ENCODE results near the gene CARD10.
"Not testable (repeated sequence)": the region's sequence is repeated elsewhere in the genome, so short reads cannot be mapped to it uniquely, and the experiment has no call there.

The CARD10 gene

GRCh38 chr22:37527081-37527752 lies 8.0 kb upstream of the CARD10 start:
- not testable (repeated sequence) for DNase-seq (ENCODE audit: low read depth in 2 of 2)

DNA sequence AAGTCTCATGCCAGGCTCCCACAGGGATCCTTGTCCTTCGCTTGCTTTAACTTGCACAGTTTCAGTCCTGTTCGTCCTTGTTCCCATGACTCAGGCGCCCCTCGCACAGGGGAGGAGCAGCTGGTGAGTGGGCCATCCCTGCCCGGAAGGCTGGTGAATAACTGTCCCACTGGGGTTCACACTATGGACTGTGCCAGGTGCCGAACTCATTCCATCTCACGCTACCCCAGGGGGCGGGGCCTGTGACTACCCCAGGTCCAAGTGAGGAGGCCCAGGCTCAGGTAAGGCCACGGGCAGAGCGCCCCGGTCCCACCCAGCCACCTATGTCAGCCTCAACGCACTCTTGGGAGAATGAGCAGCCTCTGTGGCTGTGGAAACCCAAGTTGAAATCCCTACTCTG lies 7.2 kb upstream of the CARD10 start:
- no peak for DNase-seq (ENCODE audit: low read depth in 2 of 2)

- DNase-seq (ENCODE audit: low read depth in 2 of 2): no peak
Measured at GRCh38 chr22:37525746-37526350, 6.6 kb upstream of the CARD10 start.

- peak in 1 of 2 experiments; percentile 54 for DNase-seq (ENCODE audit: low read depth in 2 of 2)
Measured at GRCh38 chr22:37525073-37525745, 6.0 kb upstream of the CARD10 start.

DNA sequence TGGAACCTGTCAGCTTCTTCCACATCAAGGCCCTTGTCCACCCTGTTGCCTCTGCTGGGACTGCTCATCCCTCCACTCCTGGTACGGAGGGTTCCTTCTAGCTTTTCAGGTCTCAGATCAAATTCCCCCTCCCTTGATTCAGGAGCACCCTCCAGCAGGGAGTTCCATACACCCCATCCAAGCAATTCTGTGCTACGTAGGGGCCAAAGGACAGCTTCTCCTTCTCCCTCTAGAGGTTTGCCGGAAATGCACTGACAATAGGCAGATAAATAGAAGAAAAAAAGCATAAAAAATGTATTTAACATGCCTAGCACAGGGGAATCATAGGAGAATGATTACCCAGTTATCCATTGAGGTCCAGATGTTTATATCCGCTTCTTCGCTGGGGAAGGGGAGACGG lies 3.3 kb upstream of the CARD10 start:
- DNase-seq (ENCODE audit: low read depth in 2 of 2): no peak

DNA sequence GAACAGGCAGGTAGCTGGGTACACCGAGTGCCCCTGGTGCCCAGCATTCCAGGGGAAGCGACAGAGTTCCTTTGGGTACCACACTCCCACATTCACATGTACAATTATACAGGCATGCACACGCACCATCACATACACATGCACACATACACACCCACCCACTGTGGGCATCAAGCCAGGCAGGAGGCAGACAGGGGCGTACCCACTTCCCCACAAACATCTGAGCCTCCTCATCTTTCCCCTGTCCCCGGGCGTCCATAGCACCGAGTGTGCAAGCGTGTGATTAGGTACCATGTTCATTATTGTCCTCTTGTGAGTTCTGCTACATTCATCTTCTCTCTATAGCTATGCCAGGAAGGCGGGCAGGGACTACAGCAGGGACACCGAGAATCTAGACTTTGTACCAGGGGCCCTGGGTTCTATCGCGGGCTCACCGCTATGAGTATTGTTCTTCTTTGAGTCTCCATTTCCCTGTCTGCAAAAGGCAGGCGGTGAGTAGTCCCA lies 2.1 kb upstream of the CARD10 start:
- DNase-seq (ENCODE audit: low read depth in 2 of 2): no peak

DNA sequence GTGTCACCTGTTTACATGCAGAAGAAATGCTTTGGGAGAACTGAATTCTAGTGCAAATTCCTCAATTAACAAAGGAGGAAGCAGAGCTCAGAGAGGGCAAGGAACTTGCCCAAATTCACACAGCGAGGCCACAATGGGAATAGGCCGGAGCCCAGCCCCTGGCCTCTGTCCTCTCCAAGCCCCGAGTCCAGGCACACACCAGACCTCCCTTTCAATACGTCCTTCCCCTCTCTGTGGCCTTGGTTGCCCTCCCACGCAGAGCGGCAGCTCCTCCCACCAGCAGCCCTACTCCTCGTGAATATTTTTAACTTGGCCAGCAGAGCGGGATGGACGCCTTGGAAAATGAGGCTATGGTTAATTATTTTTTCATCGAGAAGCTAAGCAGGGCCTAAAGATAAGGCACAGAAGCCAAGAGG lies 1.6 kb upstream of the CARD10 start:
- no peak for DNase-seq (ENCODE audit: low read depth in 2 of 2)

GRCh38 chr22:37518509-37519267 lies 527 bp downstream of the CARD10 start:
- DNase-seq (ENCODE audit: low read depth in 2 of 2): no peak

DNA sequence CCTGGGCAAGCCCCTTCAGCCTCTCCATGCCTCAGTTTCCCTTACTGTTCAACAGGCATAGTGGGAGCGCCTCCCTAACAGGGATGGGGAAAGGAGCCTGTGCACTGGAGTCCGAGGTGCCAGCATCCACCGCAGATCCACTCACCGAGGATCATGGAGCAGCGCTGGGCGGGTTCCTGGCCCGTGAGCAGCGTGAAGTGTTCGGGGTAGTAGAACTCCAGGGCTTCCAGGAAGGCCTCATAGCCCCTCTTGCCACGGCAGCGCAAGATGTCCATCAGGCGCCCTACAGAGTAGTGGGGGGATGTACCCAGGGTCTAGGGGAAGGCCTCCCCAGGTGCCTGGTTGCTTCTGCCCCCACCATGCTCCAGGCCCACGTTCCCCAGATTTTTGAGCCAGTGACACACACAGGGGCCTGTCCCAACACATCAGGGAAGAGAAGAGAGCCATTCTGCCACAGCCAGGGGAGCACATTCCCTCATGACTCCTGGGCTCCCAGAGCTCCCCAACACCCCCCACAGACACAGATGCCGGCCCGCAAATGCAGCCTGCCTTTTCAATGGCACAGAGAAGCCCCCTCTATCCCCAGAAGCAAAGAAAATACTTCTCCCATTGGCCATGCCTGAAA lies 1.3 kb downstream of the CARD10 start:
- no peak for DNase-seq (ENCODE audit: low read depth in 2 of 2)

GRCh38 chr22:37516456-37516855 lies 2.8 kb downstream of the CARD10 start:
- DNase-seq (ENCODE audit: low read depth in 2 of 2): no peak

- DNase-seq (ENCODE audit: low read depth in 2 of 2): no peak
Measured at GRCh38 chr22:37515901-37516300, 3.3 kb downstream of the CARD10 start.

DNA sequence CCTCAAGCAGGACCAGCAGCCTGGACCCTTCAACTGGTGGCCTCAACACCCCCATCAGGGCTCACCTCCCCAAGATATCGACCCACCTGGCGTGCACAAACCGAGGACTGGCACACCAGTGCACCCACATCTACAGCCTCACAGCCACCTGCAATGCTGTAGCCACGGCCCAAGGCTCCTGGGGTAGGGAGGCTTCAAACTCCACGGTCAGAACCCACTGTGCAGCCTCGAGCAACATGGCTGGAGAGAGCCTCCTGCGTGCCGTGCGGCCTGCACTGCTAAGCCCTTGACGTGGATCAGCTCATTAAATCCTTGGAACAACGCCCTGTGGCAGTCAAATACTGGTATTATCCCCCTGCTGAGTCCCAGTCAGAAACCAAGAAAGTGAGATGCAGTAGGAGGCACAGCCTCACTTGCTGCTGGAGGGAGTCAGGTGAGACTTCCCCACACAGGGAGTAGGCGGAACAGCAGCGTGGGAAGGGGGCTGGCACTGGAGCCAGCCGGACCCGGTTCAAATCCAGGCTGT lies 4.6 kb downstream of the CARD10 start:
- no peak for DNase-seq (ENCODE audit: low read depth in 2 of 2)

GRCh38 chr22:37511395-37512104 lies 7.7 kb downstream of the CARD10 start:
- DNase-seq (ENCODE audit: low read depth in 2 of 2): no peak

DNA sequence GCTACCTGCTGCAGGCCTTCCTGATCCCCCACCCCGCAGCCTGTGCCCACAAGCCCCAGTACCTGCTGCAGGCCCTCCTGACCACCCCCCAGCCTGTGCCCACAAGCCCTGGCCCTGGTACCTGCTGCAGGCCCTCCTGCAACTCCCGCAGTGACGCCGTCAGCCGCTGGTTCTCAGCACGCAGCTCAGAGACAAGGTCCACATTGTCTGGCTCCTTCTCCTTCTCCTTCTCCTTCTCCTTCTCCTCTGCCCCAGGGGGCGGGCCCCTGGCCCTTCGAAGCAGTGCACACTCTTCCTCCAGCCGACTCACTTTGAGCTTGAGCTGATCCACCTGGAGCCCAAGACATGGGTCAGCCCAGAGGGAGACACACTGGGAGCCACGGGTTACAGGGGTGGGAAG lies 9.1 kb downstream of the CARD10 start:
- no peak for DNase-seq (ENCODE audit: low read depth in 2 of 2)

- DNase-seq (ENCODE audit: low read depth in 2 of 2): no peak
Measured at GRCh38 chr22:37509059-37509860, 10.0 kb downstream of the CARD10 start.

DNA sequence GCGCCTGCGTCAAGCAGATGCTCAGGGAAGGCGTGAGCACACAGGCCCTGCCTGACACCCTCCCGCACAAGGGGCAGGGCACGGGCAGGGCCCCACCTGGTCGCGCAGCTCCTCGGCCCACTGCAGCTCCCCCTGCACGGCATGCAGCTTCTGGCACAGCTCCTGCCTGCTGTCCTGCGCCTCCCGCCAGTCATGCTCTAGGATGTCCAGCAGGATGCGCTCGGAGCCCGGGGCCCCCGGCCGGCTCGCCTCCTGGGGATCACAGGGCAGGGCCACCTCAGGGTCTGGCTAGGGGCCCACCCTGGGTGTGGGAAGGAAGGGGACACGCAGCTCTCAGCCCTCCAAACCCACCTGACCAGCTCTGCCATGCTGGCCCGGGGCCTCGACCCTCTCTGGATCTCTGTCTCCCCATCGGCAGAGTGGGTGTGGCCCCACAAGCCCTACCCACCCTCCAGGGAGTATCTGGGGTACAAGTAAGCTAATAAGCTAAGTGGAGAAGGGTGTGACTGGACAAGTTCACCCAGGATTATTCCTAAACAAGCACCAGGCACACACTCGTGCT lies 10.7 kb downstream of the CARD10 start:
- DNase-seq (ENCODE audit: low read depth in 2 of 2): no peak

- DNase-seq (ENCODE audit: low read depth in 2 of 2): no peak
Measured at GRCh38 chr22:37507731-37508130, 11.5 kb downstream of the CARD10 start.

GRCh38 chr22:37505989-37506388 lies 13.2 kb downstream of the CARD10 start:
- no peak for DNase-seq (ENCODE audit: low read depth in 2 of 2)

DNA sequence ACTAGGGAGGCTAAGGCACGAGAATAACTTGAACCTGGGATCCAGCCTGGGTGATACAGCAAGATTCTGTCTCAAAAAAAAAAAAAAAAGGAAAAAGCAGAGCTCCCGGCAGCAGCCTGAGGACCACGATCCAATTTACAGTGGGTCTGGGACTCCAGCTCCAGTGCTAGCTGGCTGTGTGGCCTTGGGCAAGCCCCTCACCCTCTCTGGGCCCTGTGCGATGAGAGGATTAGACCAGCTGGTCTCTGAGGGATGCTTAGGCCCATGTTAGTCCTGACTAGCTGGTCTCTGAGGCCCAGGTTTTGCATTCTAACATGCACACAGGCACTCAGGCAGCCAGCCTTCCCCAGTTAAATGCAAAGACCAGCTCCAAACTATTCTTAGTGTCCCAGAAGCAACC lies 13.7 kb downstream of the CARD10 start:
- DNase-seq (ENCODE audit: low read depth in 2 of 2): no peak

GRCh38 chr22:37504964-37505363 lies 14.3 kb downstream of the CARD10 start:
- DNase-seq (ENCODE audit: low read depth in 2 of 2): no peak
